OCI-LY3 (cell line): ENCODE data around the gene HNF1B.
A peak's percentile ranks its signal among the peaks of the same experiment; 100 is the strongest.

Source experiments
- H2AFZ ChIP-seq: fragments of 200-600, 300-600 bp; shearing (Covaris generic); 2 replicates; pipeline ENCODE4 v1.6.0; 2014; ENCODE audit warnings: antibody characterized with exemption, low read depth, low read length
- H3K27ac ChIP-seq: fragments of 200-600, 300-600 bp; sonication (generic); 2 replicates; pipeline ENCODE4 v1.5.1; 2014; ENCODE audit warnings: mild to moderate bottlenecking, low read length, moderate library complexity, mixed read lengths
- H3K27me3 ChIP-seq: fragments of 200-600, 300-600 bp; sonication (generic); 2 replicates; pipeline ENCODE4 v1.6.1; 2014; ENCODE audit warnings: low read depth, low read length, mixed read lengths
- H3K36me3 ChIP-seq: fragments of 200-600, 300-600 bp; sonication (generic); replicated peaks from 2 replicates; pipeline ENCODE3; 2014; ENCODE audit warnings: low read depth, low read length, mixed read lengths
- H3K4me1 ChIP-seq: fragments of 300-600, 200-600 bp; sonication (generic); 2 replicates; pipeline ENCODE4 v1.6.1; 2014; ENCODE audit warnings: low read length, mixed read lengths
- H3K4me2 ChIP-seq: fragments of 200-600, 300-600 bp; sonication (generic); 2 replicates; pipeline ENCODE4 v1.6.1; 2014; ENCODE audit warnings: low read length, mixed read lengths
- H3K4me3 ChIP-seq: fragments of 300-600, 200-600 bp; sonication (generic); 2 replicates; pipeline ENCODE4 v1.5.1; 2014; ENCODE audit warnings: antibody characterized with exemption, mild to moderate bottlenecking, low read length, moderate library complexity
- H3K79me2 ChIP-seq: fragments of 300-600, 200-600 bp; shearing (Covaris generic); 2 replicates; pipeline ENCODE4 v1.6.1; 2014; ENCODE audit warnings: mild to moderate bottlenecking, low read length, mixed read lengths
- H3K9ac ChIP-seq: fragments of 300-600, 200-600 bp; shearing (Covaris generic); 2 replicates; pipeline ENCODE4 v1.6.0; 2014; ENCODE audit warnings: mild to moderate bottlenecking, low read length, moderate library complexity
- H3K9me3 ChIP-seq: fragments of 200-600, 300-600 bp; shearing (Covaris generic); 2 replicates; pipeline ENCODE4 v1.6.1; 2014; ENCODE audit warnings: low read length, mixed read lengths; ENCODE audit not compliant: insufficient read depth
- H4K20me1 ChIP-seq: fragments of 200-600, 300-600 bp; sonication (generic); 2 replicates; pipeline ENCODE4 v1.6.1; 2016; ENCODE audit warnings: low read length, mixed read lengths; ENCODE audit not compliant: insufficient read depth
- CTCF ChIP-seq: fragments of 200-600, 300-600 bp; sonication (generic); IDR thresholded peaks from 2 replicates; pipeline ENCODE4 v1.5.1; 2014; ENCODE audit warnings: antibody characterized with exemption, low read length, low read depth
- EZH2phosphoT487 ChIP-seq: fragments of 200-600 bp; shearing (Covaris generic); IDR thresholded peaks from 2 replicates; pipeline ENCODE4 v1.6.1; 2018; ENCODE audit warnings: antibody characterized with exemption, mixed run types, low read depth

The HNF1B gene

GRCh38 chr17:37754363-37754762 lies 9.5 kb upstream of the HNF1B start:
- H3K9ac ChIP-seq, result no peak overlapping the region
- no peaks in the 10 kb centered on the region for H3K9me3 ChIP-seq
- no peak overlapping the region for H3K27ac ChIP-seq
- H3K4me3 ChIP-seq, result no peak overlapping the region
- no peak overlapping the region for H3K4me2 ChIP-seq
- no peaks in the 10 kb centered on the region for H4K20me1 ChIP-seq
- H2AFZ ChIP-seq, result no peak overlapping the region
- H3K27me3 ChIP-seq, result 0 out of 2 replicates have a peak, but pooled peaks cover 2% of the 10 kb centered on the region
- H3K4me1 ChIP-seq, result peaks cover 24% of the 10 kb centered on the region
- TF ChIP-seq EZH2phosphoT487 (no peak), CTCF (no peak)
- H3K79me2 ChIP-seq, result no peaks in the 10 kb centered on the region
- H3K36me3 ChIP-seq, result no peaks in the 10 kb centered on the region

DNA sequence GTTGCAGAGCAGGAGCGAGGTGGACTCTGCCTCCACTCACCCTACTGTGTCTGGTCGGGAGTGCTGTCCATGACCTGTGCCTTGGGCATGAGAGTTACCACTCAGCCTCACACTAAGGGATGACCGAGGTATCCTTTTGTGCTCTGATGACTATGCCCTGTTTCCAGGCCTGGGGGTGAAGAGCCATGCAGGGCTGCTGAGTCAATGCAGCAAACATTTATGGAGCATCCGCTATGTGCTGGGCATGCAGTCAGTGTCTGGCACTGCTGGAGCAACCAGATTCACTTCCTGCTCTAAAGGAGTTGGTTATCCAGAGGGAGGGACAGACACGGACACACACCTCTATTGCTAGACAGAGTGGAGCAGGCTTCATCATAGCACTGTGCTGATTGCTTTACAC lies 7.6 kb upstream of the HNF1B start:
- Histone ChIP-seq H3K36me3 (peaks cover 17% of the 10 kb centered on the region), H4K20me1 (0 out of 2 replicates have a peak, but pooled peaks cover 1% of the 10 kb centered on the region), H2AFZ (no peak overlapping the region), H3K4me3 (no peak overlapping the region), H3K27me3 (no peaks in the 10 kb centered on the region), H3K4me2 (no peak overlapping the region), H3K9me3 (no peaks in the 10 kb centered on the region), H3K9ac (no peak overlapping the region), H3K27ac (no peak overlapping the region), H3K4me1 (peaks cover 29% of the 10 kb centered on the region), H3K79me2 (peaks cover 4% of the 10 kb centered on the region)
- TF ChIP-seq EZH2phosphoT487 (no peak), CTCF (no peak)

DNA sequence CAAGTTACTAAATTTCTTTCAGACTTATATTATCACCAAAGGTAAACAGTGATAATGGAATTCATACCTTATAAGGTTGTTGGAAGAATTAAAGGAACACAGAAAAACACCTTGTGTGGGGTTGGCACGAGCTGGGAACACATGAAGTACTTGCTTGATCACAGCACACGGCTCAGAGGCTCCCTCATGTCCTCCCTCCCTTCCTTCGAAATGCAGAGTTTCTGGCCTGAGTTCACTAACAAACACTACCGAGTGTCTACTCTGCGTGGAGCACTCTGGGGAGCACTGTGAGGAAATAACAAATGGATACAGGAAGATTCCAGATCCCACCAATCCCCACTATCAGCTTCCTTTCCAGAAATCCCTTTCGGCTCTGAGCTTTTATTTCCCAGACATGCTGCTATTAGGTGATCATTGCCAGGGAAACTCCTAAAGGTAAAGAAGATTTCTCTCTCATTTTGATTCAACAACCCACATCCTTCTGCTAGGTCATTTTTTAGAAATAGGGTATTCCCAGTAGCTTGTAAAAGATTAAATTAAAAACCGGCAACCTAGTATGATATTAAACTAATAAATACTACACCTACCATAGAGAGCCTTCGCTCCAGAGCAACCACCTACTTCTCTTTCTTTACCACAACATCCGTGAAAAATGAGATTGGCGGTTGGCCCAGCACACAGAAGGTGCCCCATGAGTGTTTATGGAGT lies 6.1 kb upstream of the HNF1B start:
- no peak for TF ChIP-seq CTCF
- no peak for TF ChIP-seq EZH2phosphoT487
- no peaks in the 10 kb centered on the region for H3K27me3 ChIP-seq
- peak overlapping the region; percentile 71 for H3K4me2 ChIP-seq
- peak overlapping the region; percentile 22; the same call in 1 of the 2 replicates for H3K9ac ChIP-seq
- peak overlapping the region; percentile 35 for H3K4me3 ChIP-seq
- no peak overlapping the region for H2AFZ ChIP-seq
- peaks cover 20% of the 10 kb centered on the region for H3K79me2 ChIP-seq
- H3K36me3 ChIP-seq, result peaks cover 29% of the 10 kb centered on the region
- peaks cover 13% of the 10 kb centered on the region for H4K20me1 ChIP-seq
- H3K27ac ChIP-seq, result peak overlapping the region; percentile 41; the same call in 1 of the 2 replicates
- H3K9me3 ChIP-seq, result no peaks in the 10 kb centered on the region
- H3K4me1 ChIP-seq, result peaks cover 43% of the 10 kb centered on the region

DNA sequence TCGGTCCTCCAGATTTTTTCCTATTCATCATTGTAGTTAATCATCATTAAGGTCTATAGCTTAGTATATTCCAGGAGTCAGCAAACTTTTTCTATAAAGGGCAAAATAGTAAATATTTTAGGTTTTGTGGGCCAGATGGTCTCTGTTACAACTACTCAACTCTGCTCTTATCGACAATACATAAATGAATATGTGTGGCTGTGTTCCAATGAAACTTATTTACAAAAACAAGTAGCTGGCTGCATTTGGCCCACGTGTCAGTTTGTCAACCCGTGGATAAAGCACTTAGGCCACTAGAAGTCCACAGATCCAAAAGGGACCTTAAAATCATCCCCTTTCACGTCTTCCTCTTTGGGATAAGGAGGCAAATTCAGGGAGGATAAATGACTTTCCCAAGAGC lies 5.4 kb upstream of the HNF1B start:
- Histone ChIP-seq H4K20me1 (peaks cover 13% of the 10 kb centered on the region), H3K9me3 (no peaks in the 10 kb centered on the region), H3K4me1 (peaks cover 43% of the 10 kb centered on the region), H3K4me2 (peak overlapping the region; percentile 71), H3K4me3 (no peak overlapping the region), H3K27ac (peak overlapping the region; percentile 41; the same call in 1 of the 2 replicates), H3K36me3 (peaks cover 29% of the 10 kb centered on the region), H3K9ac (no peak overlapping the region), H3K79me2 (peaks cover 26% of the 10 kb centered on the region), H3K27me3 (no peaks in the 10 kb centered on the region), H2AFZ (no peak overlapping the region)
- TF ChIP-seq EZH2phosphoT487 (no peak), CTCF (no peak)
